SJCRH30 (cell line): Measurements from ENCODE around the gene GRID1. TPM values are rescaled to one million over a fixed set of nuclear protein-coding genes. Genes with fewer than 3 reads are reported as not detected.

Source experiments
- DNase-seq, 2 experiments: peaks; one replicate each; pipeline ENCODE4 v3.0.0-alpha.2; 2015 to 2020
- H3K27ac ChIP-seq: fragments of 250-450 bp; sonication (Bioruptor Pico); 2 replicates; pipeline ENCODE4 v1.5.1; 2020; ENCODE audit warnings: mild to moderate bottlenecking, moderate library complexity
- H3K27me3 ChIP-seq: fragments of 250-450 bp; sonication (Bioruptor Pico); 2 replicates; pipeline ENCODE4 v1.5.1; 2020; ENCODE audit warnings: mild to moderate bottlenecking, moderate library complexity
- H3K36me3 ChIP-seq: fragments of 250-450 bp; sonication (Bioruptor Pico); 2 replicates; pipeline ENCODE4 v1.5.1; 2020; ENCODE audit warnings: mild to moderate bottlenecking, moderate library complexity
- H3K4me1 ChIP-seq: fragments of 250-450 bp; sonication (Bioruptor Pico); 2 replicates; pipeline ENCODE4 v1.5.1; 2020; ENCODE audit warnings: mild to moderate bottlenecking, moderate library complexity
- H3K4me3 ChIP-seq: fragments of 250-450 bp; sonication (Bioruptor Pico); 2 replicates; pipeline ENCODE4 v1.5.1; 2020; ENCODE audit warnings: mild to moderate bottlenecking, moderate library complexity
- H3K9me3 ChIP-seq: fragments of 250-450 bp; sonication (Bioruptor Pico); replicated peaks from 2 replicates; pipeline ENCODE4 v1.5.1; 2020; ENCODE audit warnings: mild to moderate bottlenecking, moderate library complexity
- total RNA-seq: library from RNA; depleted of rRNA; stranded (reverse); fragments of >200 nt; shearing (Covaris generic); gene quantifications from 2 replicates; pipeline ENCODE4 v1.2.3, GENCODE V29; 2014

GRID1 gene
- total RNA-seq, 1 experiment from 2014 or later = not detected

DNA sequence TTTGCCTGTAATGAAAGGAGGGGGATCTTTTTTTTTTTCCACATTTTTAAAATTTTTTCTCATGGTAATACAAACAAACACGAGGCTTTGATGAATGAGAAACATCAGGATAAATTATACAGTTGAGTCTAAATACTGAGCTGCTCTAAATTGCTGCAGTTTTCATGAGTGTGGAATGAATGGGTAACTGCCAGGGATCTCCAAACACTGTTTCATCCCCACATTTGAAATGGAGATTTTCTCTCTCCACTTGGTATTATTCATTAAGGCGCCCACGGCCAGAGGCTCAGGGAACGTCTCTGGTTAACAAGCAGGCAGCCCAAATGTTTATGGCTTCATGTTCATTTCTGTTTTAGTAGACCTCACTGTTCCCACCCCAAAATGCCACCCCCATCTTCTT lies 717.1 kb downstream of the GRID1 start:
- Histone ChIP-seq H3K27me3 (no peaks in the 10 kb centered on the region), H3K4me1 (no peaks in the 10 kb centered on the region), H3K9me3 (no peaks in the 10 kb centered on the region), H3K27ac (no peak overlapping the region), H3K36me3 (no peaks in the 10 kb centered on the region), H3K4me3 (no peak overlapping the region)
- no peak for DNase-seq

- no peak overlapping the region for H3K27ac ChIP-seq
- H3K27me3 ChIP-seq = no peaks in the 10 kb centered on the region
- no peak overlapping the region for H3K4me3 ChIP-seq
- no peaks in the 10 kb centered on the region for H3K4me1 ChIP-seq
- DNase-seq = no peak
- H3K36me3 ChIP-seq = no peaks in the 10 kb centered on the region
- no peaks in the 10 kb centered on the region for H3K9me3 ChIP-seq
These were observed 718.3 kb downstream of the GRID1 start for GRCh38 chr10:85648279-85648754.

- no peak for DNase-seq
- Histone ChIP-seq H3K27ac (no peak overlapping the region), H3K36me3 (no peaks in the 10 kb centered on the region), H3K27me3 (no peaks in the 10 kb centered on the region), H3K9me3 (no peaks in the 10 kb centered on the region), H3K4me1 (peaks cover under 1% of the 10 kb centered on the region; the same call in 1 of the 2 replicates), H3K4me3 (no peak overlapping the region)
These were observed 718.9 kb downstream of the GRID1 start for GRCh38 chr10:85647741-85648140.

GRCh38 chr10:85645926-85646711 lies 720.5 kb downstream of the GRID1 start:
- Histone ChIP-seq H3K27me3 (no peaks in the 10 kb centered on the region), H3K4me3 (no peak overlapping the region), H3K9me3 (no peaks in the 10 kb centered on the region), H3K27ac (no peak overlapping the region), H3K36me3 (no peaks in the 10 kb centered on the region), H3K4me1 (peaks cover 2% of the 10 kb centered on the region; the same call in 1 of the 2 replicates)
- peak; percentile 56 to 66 for DNase-seq

GRCh38 chr10:85645053-85645452 lies 721.5 kb downstream of the GRID1 start:
- Histone ChIP-seq H3K4me3 (no peak overlapping the region), H3K36me3 (no peaks in the 10 kb centered on the region), H3K27me3 (no peaks in the 10 kb centered on the region), H3K27ac (no peak overlapping the region), H3K4me1 (peaks cover 2% of the 10 kb centered on the region; the same call in 1 of the 2 replicates), H3K9me3 (no peaks in the 10 kb centered on the region)
- DNase-seq = peak in 1 of 2 experiments; percentile 2

DNA sequence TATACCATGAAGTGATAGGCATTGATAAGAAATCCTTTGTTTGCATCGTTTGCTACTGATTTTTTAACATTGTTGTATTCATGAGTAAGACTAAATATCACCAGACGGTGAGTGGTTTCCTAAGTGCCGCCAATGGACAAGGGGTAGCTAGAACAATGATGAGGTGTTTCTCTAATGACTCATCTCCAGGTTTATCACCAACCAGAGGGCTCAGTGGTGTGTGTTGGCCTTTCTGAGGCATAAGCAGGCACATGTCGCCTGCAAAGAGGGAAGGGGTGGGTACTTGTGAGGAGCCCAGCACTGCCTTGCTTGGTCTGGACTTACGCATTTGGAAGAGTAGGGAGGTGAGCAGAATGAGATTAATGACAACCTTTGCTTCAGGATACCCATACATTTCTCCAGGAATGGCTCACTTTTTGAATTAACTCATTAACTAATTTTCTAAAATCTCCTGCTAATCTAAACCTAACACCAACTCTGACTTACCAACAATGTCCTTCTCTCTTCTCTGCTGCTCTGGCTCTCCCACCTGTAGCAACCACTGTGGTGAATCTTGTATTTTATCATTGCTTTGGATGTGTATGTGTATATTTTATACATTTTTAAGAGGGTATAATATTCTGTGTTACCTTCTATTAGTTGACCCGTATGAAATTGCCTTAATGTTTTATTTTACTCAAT lies 722.6 kb downstream of the GRID1 start:
- no peak overlapping the region for H3K27ac ChIP-seq

DNA sequence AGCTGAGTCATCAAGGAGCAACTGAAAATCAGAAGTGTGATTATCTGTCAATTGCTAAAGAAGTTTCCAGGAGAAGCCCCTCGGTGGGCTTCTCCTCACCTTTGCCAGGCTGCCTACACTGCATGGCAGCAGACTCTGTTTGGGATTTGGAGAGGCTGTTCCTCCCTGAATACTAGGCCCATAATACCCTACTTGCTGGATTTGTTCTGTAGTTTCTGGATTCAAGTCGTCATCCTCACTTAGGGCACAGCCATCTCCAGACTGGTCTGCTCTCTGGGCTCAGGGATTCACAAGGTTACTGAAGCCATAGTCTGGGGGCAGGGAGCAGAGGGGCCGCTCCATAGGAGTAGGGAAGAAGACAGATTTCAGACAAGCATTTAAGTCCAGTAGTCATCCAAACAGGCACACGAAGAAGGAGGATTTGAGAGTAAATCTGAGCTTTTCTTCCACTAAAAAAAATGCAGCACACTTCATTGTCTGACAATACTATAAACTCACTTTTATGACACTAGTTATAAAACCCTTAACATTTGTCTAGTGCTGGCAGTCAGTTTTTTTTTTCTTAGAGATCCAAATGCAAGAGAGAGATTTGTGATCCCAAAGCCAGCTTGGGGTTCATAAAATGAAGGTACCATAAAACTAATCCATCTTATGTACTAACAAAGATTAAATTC lies 723.3 kb downstream of the GRID1 start:
- Histone ChIP-seq H3K9me3 (no peaks in the 10 kb centered on the region), H3K27me3 (no peaks in the 10 kb centered on the region), H3K36me3 (no peaks in the 10 kb centered on the region), H3K4me1 (peaks cover 2% of the 10 kb centered on the region; the same call in 1 of the 2 replicates), H3K4me3 (no peak overlapping the region), H3K27ac (no peak overlapping the region)
- no peak for DNase-seq

More for the DNA sequence above, 722.6 kb downstream of the GRID1 start:
- Histone ChIP-seq H3K4me1 (peaks cover 2% of the 10 kb centered on the region; the same call in 1 of the 2 replicates), H3K27me3 (no peaks in the 10 kb centered on the region), H3K4me3 (no peak overlapping the region), H3K9me3 (no peaks in the 10 kb centered on the region), H3K36me3 (no peaks in the 10 kb centered on the region)
- no peak for DNase-seq

DNA sequence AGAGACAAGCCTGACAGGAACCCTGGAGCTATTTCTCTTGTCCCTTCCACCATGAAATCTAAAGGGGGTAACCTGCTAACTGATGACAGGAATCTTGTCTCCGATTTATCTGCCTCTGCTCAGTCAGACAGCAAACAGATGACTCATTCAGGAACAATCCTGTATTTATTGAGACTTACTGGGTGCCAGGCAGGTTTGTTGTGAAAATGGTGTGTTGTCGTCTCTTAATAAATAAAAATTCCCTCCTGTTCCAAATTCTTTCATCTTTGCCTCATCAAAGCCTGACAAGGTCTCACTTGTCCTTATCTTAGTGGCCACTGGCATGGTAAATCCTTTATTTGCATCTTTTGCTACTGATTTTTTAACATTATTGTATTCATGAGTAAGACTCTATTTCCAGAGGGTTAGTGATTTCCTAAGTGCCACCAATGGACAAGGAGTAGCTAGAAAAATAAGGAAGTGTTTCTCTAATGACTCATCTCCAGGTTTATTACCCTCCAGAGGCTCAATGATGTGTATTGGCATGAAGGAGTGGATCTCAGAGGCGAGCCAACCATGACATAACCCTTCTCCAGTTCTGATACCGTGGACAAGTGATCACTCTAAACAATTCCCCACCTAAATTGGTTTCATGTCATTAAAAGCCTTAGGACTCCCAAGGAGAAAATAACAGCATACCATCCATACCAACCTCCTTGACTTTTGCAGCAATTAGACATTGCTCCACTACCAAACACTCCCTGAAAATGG lies 724.0 kb downstream of the GRID1 start:
- H3K27ac ChIP-seq = no peak overlapping the region

DNA sequence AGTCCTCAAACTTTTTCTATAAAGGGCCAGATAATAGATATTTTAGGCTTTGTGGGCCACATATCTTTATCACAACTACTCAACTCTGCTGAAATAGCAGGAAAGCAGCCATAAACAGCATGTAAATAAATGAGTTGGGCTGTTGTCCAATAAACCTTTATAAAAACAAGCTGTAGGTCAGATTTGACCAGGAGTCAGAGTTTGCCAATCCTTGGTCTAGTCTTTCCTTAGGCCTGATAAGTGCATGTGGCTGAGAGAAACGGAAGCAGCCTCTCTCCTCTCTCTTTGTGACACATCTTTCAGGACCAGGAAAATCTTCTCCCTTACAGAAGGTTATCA lies 724.5 kb downstream of the GRID1 start:
- DNase-seq = no peak
- no peaks in the 10 kb centered on the region for H3K36me3 ChIP-seq

More for the DNA sequence above, 724.0 kb downstream of the GRID1 start:
- Histone ChIP-seq H3K27me3 (no peaks in the 10 kb centered on the region), H3K36me3 (no peaks in the 10 kb centered on the region), H3K4me1 (peaks cover 2% of the 10 kb centered on the region; the same call in 1 of the 2 replicates), H3K4me3 (no peak overlapping the region), H3K9me3 (no peaks in the 10 kb centered on the region)
- no peak for DNase-seq

DNA sequence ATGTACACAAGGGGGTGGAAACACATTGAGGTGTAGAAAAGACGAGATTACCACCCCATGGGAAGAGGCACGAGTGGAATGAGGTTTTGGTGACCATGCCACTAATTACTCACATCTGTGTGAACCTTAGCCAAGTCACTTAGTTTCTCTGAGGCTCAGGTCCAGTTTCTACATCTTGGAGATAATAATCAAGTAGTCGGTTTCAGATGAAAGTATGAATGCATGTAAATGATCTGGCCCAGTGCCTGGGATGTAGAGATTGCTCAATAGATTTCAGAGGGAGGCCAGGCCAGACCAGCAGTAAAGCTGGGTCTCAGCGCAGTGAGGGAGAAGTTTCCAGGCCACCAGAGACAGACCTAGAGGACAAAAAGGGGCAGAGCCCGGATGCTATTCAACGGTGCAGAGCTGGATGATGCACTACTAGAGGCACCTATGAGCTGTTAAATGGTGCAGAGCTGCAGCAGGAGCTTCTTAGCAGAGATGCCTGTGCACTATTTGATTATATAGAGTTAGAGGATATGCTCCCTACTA lies 725.1 kb downstream of the GRID1 start:
- Histone ChIP-seq H3K36me3 (no peaks in the 10 kb centered on the region), H3K9me3 (no peaks in the 10 kb centered on the region), H3K4me3 (no peak overlapping the region), H3K27ac (no peak overlapping the region), H3K4me1 (peaks cover 2% of the 10 kb centered on the region; the same call in 1 of the 2 replicates), H3K27me3 (no peaks in the 10 kb centered on the region)
- DNase-seq = no peak

More for the DNA sequence above, 724.5 kb downstream of the GRID1 start:
- no peaks in the 10 kb centered on the region for H3K27me3 ChIP-seq
- H3K9me3 ChIP-seq = no peaks in the 10 kb centered on the region
- peaks cover 2% of the 10 kb centered on the region; the same call in 1 of the 2 replicates for H3K4me1 ChIP-seq
- no peak overlapping the region for H3K27ac ChIP-seq
- no peak overlapping the region for H3K4me3 ChIP-seq

DNA sequence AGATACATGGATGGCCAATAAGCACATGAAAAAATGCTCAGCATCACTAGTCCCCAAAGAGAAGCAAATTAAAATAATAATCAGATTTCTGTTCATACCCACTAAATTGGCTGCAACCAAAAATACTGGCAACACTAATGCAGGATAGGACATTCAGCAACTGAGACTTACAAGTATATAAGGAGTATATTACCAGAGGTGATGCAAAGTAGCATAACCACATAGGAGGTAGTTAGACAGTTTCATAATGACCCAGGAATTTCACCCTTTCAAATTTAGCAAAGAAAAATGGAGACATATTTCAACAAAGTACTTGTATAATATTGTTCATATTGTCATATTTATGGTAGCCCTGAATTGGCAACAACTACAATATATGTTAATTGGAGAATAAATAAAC lies 727.8 kb downstream of the GRID1 start:
- DNase-seq = no peak
- Histone ChIP-seq H3K9me3 (no peaks in the 10 kb centered on the region), H3K4me1 (peaks cover 2% of the 10 kb centered on the region; the same call in 1 of the 2 replicates), H3K36me3 (no peaks in the 10 kb centered on the region), H3K4me3 (no peak overlapping the region), H3K27ac (no peak overlapping the region), H3K27me3 (no peaks in the 10 kb centered on the region)

DNA sequence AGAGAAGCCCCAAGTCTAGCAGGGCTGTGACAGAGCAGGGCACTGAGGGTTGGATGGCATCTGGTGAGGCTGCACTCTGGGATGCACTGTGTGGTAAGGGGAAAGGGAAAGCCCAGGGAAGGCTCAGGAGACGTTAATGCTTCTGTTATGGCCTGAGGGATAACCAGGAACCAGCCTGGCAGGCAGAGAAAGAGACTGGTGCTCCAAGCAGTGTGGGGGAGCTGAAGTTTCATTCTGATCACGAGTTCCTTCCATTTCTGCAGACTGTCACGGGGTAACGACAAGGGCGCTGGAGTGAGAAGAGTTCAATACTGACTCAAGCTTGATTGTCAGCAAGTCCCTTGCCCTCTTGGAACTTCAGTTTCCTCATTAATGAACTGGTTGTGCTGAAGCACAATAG lies 730.9 kb downstream of the GRID1 start:
- no peaks in the 10 kb centered on the region for H3K27me3 ChIP-seq
- H3K4me1 ChIP-seq = no peaks in the 10 kb centered on the region
- no peaks in the 10 kb centered on the region for H3K36me3 ChIP-seq
- no peak overlapping the region for H3K27ac ChIP-seq
- no peaks in the 10 kb centered on the region for H3K9me3 ChIP-seq
- DNase-seq = no peak
- no peak overlapping the region for H3K4me3 ChIP-seq

GRCh38 chr10:85624511-85624910 lies 742.1 kb downstream of the GRID1 start:
- no peak overlapping the region for H3K27ac ChIP-seq
- no peaks in the 10 kb centered on the region for H3K27me3 ChIP-seq
- H3K4me3 ChIP-seq = no peak overlapping the region
- no peaks in the 10 kb centered on the region for H3K36me3 ChIP-seq
- no peaks in the 10 kb centered on the region for H3K9me3 ChIP-seq
- no peak for DNase-seq
- H3K4me1 ChIP-seq = no peaks in the 10 kb centered on the region

DNA sequence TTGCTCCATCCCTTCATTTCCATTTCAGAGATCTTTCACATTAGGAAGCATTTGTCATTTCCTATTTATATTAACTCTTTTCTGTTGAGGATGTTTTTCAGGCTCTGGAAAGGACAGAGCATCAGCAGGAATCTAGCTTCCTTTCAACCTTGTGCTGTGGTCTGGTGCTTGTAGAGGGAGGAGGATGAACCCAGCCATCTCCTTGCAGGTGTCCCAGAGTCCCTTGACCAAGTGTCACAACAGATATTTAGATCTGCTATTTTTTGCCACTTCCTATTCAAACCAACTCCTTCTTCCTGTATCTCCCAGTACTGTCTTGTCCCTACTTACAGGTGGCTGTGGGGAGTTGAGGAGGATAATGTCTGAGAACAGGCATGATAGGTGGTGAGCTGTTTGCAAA lies 742.8 kb downstream of the GRID1 start:
- H3K9me3 ChIP-seq = no peaks in the 10 kb centered on the region
- H3K4me1 ChIP-seq = no peaks in the 10 kb centered on the region
- no peak overlapping the region for H3K27ac ChIP-seq
- no peaks in the 10 kb centered on the region for H3K36me3 ChIP-seq
- no peaks in the 10 kb centered on the region for H3K27me3 ChIP-seq
- no peak for DNase-seq
- H3K4me3 ChIP-seq = no peak overlapping the region
